OCI-LY3 (cell line): ENCODE measurements around the gene CD247.

ENCODE experiments used
- H2AFZ ChIP-seq: fragments of 200-600, 300-600 bp; shearing (Covaris generic); 2 replicates; pipeline ENCODE4 v1.6.0; 2014; ENCODE audit warnings: antibody characterized with exemption, low read depth, low read length
- H3K27ac ChIP-seq: fragments of 200-600, 300-600 bp; sonication (generic); 2 replicates; pipeline ENCODE4 v1.5.1; 2014; ENCODE audit warnings: mild to moderate bottlenecking, low read length, moderate library complexity, mixed read lengths
- H3K27me3 ChIP-seq: fragments of 200-600, 300-600 bp; sonication (generic); 2 replicates; pipeline ENCODE4 v1.6.1; 2014; ENCODE audit warnings: low read depth, low read length, mixed read lengths
- H3K36me3 ChIP-seq: fragments of 200-600, 300-600 bp; sonication (generic); replicated peaks from 2 replicates; pipeline ENCODE3; 2014; ENCODE audit warnings: low read depth, low read length, mixed read lengths
- H3K4me1 ChIP-seq: fragments of 300-600, 200-600 bp; sonication (generic); 2 replicates; pipeline ENCODE4 v1.6.1; 2014; ENCODE audit warnings: low read length, mixed read lengths
- H3K4me2 ChIP-seq: fragments of 200-600, 300-600 bp; sonication (generic); 2 replicates; pipeline ENCODE4 v1.6.1; 2014; ENCODE audit warnings: low read length, mixed read lengths
- H3K4me3 ChIP-seq: fragments of 300-600, 200-600 bp; sonication (generic); 2 replicates; pipeline ENCODE4 v1.5.1; 2014; ENCODE audit warnings: antibody characterized with exemption, mild to moderate bottlenecking, low read length, moderate library complexity
- H3K79me2 ChIP-seq: fragments of 300-600, 200-600 bp; shearing (Covaris generic); 2 replicates; pipeline ENCODE4 v1.6.1; 2014; ENCODE audit warnings: mild to moderate bottlenecking, low read length, mixed read lengths
- H3K9ac ChIP-seq: fragments of 300-600, 200-600 bp; shearing (Covaris generic); 2 replicates; pipeline ENCODE4 v1.6.0; 2014; ENCODE audit warnings: mild to moderate bottlenecking, low read length, moderate library complexity
- H3K9me3 ChIP-seq: fragments of 200-600, 300-600 bp; shearing (Covaris generic); 2 replicates; pipeline ENCODE4 v1.6.1; 2014; ENCODE audit warnings: low read length, mixed read lengths; ENCODE audit not compliant: insufficient read depth
- H4K20me1 ChIP-seq: fragments of 200-600, 300-600 bp; sonication (generic); 2 replicates; pipeline ENCODE4 v1.6.1; 2016; ENCODE audit warnings: low read length, mixed read lengths; ENCODE audit not compliant: insufficient read depth
- EZH2phosphoT487 ChIP-seq: fragments of 200-600 bp; shearing (Covaris generic); IDR thresholded peaks from 2 replicates; pipeline ENCODE4 v1.6.1; 2018; ENCODE audit warnings: antibody characterized with exemption, mixed run types, low read depth
- TF ChIP-seq, protein P1 (sequence below): fragments of 200-600, 300-600 bp; sonication (generic); IDR thresholded peaks from 2 replicates; pipeline ENCODE4 v1.5.1; 2014; ENCODE audit warnings: antibody characterized with exemption, low read length, low read depth

CD247 gene

DNA sequence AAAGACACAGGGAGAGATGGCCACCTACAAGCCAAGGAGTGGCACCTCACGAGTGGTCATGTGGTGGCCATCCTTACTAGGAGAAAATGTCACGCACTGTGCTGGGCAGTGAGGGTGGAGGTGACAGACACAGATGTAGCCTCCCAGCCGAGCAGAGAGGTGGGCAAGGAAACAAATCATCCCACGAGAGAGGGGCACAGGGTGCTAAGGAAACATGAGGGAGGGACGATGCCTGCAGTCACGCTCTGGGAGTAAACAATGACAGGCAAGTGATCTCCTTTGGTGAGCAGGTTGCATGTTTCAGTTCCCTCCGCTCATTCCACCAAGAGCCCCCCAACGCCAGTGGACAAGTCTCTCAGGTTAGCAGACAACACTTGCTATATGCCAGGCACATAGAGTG is 65.8 kb downstream of the CD247 start:
- Histone ChIP-seq H3K9ac (no peak overlapping the region), H3K27ac (no peak overlapping the region), H3K4me3 (no peak overlapping the region), H3K4me1 (peaks cover 22% of the 10 kb centered on the region), H4K20me1 (no peaks in the 10 kb centered on the region), H3K36me3 (no peaks in the 10 kb centered on the region), H2AFZ (no peak overlapping the region), H3K27me3 (peaks cover 27% of the 10 kb centered on the region), H3K9me3 (no peaks in the 10 kb centered on the region), H3K4me2 (no peak overlapping the region), H3K79me2 (no peaks in the 10 kb centered on the region)
- TF ChIP-seq, protein P1, sequence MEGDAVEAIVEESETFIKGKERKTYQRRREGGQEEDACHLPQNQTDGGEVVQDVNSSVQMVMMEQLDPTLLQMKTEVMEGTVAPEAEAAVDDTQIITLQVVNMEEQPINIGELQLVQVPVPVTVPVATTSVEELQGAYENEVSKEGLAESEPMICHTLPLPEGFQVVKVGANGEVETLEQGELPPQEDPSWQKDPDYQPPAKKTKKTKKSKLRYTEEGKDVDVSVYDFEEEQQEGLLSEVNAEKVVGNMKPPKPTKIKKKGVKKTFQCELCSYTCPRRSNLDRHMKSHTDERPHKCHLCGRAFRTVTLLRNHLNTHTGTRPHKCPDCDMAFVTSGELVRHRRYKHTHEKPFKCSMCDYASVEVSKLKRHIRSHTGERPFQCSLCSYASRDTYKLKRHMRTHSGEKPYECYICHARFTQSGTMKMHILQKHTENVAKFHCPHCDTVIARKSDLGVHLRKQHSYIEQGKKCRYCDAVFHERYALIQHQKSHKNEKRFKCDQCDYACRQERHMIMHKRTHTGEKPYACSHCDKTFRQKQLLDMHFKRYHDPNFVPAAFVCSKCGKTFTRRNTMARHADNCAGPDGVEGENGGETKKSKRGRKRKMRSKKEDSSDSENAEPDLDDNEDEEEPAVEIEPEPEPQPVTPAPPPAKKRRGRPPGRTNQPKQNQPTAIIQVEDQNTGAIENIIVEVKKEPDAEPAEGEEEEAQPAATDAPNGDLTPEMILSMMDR: no peak

- no peak for TF ChIP-seq EZH2phosphoT487
- TF ChIP-seq, protein P1: no peak
- Histone ChIP-seq H3K79me2 (no peaks in the 10 kb centered on the region), H3K27ac (no peak overlapping the region), H3K4me3 (no peak overlapping the region), H3K36me3 (no peaks in the 10 kb centered on the region), H4K20me1 (no peaks in the 10 kb centered on the region), H2AFZ (no peak overlapping the region), H3K9me3 (no peaks in the 10 kb centered on the region), H3K9ac (no peak overlapping the region), H3K4me2 (no peak overlapping the region; the same call in 1 of the 2 replicates), H3K4me1 (peaks cover 20% of the 10 kb centered on the region), H3K27me3 (peaks cover 12% of the 10 kb centered on the region; the same call in 1 of the 2 replicates)
Measured at GRCh38 chr1:167450843-167451242, 67.5 kb downstream of the CD247 start.

GRCh38 chr1:167447521-167448136 is 70.7 kb downstream of the CD247 start:
- Histone ChIP-seq H3K9ac (no peak overlapping the region; the same call in 1 of the 2 replicates), H3K4me2 (peak overlapping the region; percentile 53)

DNA sequence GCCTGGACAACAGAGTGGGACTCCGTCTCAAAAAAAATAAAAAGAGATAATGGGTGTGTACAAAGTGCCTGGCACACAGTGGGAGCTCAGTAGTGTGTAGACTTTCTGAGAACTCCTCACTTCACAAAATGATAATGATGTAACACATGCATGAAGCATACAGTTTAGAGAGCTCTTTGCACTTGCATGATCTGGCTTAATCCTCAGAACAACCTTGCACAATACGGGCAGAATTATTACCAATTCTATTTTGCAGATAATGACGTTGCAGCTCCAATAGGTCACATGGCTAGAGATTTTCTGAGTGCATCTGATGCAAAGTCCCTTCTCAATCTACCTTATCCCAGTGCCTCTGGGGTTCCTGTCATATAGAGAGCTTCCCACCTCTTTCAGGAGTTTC is 71.4 kb downstream of the CD247 start:
- Histone ChIP-seq H2AFZ (no peak overlapping the region), H3K4me3 (no peak overlapping the region), H3K4me2 (no peak overlapping the region)

More at GRCh38 chr1:167447521-167448136, 70.7 kb downstream of the CD247 start:
- no peak overlapping the region; the same call in 1 of the 2 replicates for H3K4me3 ChIP-seq
- H3K4me1 ChIP-seq: peaks cover 18% of the 10 kb centered on the region
- peaks cover 3% of the 10 kb centered on the region; the same call in 1 of the 2 replicates for H3K27me3 ChIP-seq
- H3K36me3 ChIP-seq: no peaks in the 10 kb centered on the region
- TF ChIP-seq, protein P1: no peak
- no peak for TF ChIP-seq EZH2phosphoT487
- no peaks in the 10 kb centered on the region for H3K9me3 ChIP-seq
- no peaks in the 10 kb centered on the region for H3K79me2 ChIP-seq
- H2AFZ ChIP-seq: peak overlapping the region; percentile 96
- H4K20me1 ChIP-seq: no peaks in the 10 kb centered on the region
- no peak overlapping the region for H3K27ac ChIP-seq

More for the DNA sequence above, 71.4 kb downstream of the CD247 start:
- Histone ChIP-seq H3K27me3 (no peaks in the 10 kb centered on the region), H4K20me1 (no peaks in the 10 kb centered on the region), H3K9me3 (no peaks in the 10 kb centered on the region), H3K79me2 (no peaks in the 10 kb centered on the region), H3K9ac (no peak overlapping the region), H3K36me3 (no peaks in the 10 kb centered on the region), H3K27ac (no peak overlapping the region), H3K4me1 (peaks cover 18% of the 10 kb centered on the region)
- TF ChIP-seq, protein P1: no peak
- TF ChIP-seq EZH2phosphoT487: no peak
